Astrocyte (in vitro differentiated cells and primary cell): ENCODE data around the gene FRYL.

ENCODE experiments used
- CTCF ChIP-seq: IDR thresholded peaks from 2 replicates; pipeline ENCODE4 v1.5.1; 2011; ENCODE audit warnings: low read depth, mild to moderate bottlenecking, inconsistent platforms, low read length, moderate library complexity; ENCODE audit not compliant: insufficient read depth
- EZH2 ChIP-seq: IDR thresholded peaks from 2 replicates; pipeline ENCODE4 v1.6.1; 2012; ENCODE audit warnings: mild to moderate bottlenecking, low read length, inconsistent platforms; ENCODE audit not compliant: insufficient read depth

DNA sequence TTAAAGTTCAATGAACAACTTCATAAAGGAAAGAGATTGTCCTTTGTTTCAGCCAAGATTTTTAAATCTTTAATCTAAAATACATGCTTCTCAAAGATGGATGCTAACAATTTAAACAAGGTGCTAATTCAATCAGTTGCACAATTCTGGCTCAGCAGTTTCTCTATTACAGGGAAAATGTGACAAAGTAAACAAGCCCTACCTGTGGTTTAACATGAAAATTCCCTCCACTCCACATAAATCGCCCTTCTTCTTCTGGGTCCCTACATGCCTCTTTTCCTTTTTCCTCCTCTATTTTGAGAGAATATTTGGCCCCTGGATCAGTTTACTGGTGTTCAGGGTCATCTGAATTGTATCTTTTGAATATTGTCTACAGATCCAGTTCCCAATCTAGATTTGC lies 80.6 kb downstream of the FRYL start:
- TF ChIP-seq CTCF (no peak), EZH2 (no peak)
